PC-9 (cell line): Measurements from ENCODE around the gene DDX19B.

Experiments used
- CTCF ChIP-seq: fragments of 200-600 bp; sonication (generic); conservative IDR thresholded peaks from 2 replicates; pipeline ENCODE4 v1.6.1; 2017; ENCODE audit warnings: mixed run types, antibody characterized with exemption, mild to moderate bottlenecking, moderate library complexity
- EZH2 ChIP-seq: fragments of 200-600 bp; sonication (generic); IDR thresholded peaks from 2 replicates; pipeline ENCODE4 v1.8.0; 2017; ENCODE audit warnings: antibody characterized with exemption, low read depth

GRCh38 chr16:70372921-70373728 lies 74.1 kb downstream of the DDX19B start:
- TF ChIP-seq CTCF (no peak), EZH2 (no peak)
